Parietal lobe (tissue), 2 donors: Measurements from ENCODE around the gene HTRA1. TPM values are rescaled to one million over a fixed set of nuclear protein-coding genes. Genes with fewer than 3 reads are reported as not detected.

Experiments used
- small RNA-seq: library from RNA; depleted of rRNA; stranded (forward); fragments of <200 nt; gene quantifications from one replicate; pipeline ENCODE3, GENCODE V24; 2014; ENCODE audit warnings: low replicate concordance
- total RNA-seq: library from RNA; depleted of rRNA; stranded (reverse); fragments of >200 nt; gene quantifications from one replicate; pipeline ENCODE4 v1.2.3, GENCODE V29; 2014

HTRA1 gene
- 50.1 TPM for total RNA-seq

DNA sequence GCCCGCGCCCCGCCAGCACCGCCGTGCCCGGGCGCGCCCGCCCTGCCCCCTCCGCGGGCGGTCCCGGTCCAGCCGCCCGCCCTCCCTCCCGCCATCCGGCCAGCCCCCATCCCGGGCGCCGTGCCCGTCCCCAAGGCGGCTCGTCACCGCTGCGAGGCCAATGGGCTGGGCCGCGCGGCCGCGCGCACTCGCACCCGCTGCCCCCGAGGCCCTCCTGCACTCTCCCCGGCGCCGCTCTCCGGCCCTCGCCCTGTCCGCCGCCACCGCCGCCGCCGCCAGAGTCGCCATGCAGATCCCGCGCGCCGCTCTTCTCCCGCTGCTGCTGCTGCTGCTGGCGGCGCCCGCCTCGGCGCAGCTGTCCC is at the start of gene HTRA1:
TSS of gene HTRA1 (plus strand) at position 187 of the 362 bp plus-strand sequence. CDS start at position 287, 100 bp downstream.

GRCh38 chr10:122454603-122455080 is 6.7 kb upstream of the HTRA1 start, which contains the start of gene ARMS2:
ARMS2 (plus strand) TSS chr10:122454653; CDS start chr10:122454728, 75 bp downstream.

DNA sequence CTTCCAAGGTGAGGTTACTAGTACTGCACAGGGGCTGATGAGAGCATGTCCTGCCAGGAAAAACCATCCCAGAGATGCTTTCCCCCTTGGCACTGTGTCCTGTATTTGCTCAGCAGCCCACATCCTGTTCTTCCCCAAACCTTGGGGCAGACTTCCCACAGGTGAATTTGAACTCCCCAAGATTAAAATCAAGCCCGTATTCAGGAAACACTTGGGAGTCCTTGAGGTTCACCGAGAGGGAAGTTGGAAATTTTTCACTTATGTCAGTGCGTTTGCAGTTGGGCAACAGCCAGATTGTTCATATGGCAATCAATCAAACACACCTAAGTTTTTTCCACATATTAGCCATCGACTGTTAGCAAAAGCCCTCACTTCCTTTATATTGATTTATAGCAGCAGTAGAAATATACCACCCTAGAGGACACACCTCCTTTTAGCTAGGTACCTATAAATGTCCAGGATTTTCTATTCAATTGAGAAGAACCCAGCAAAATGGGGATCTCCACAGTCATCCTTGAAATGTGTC is 99.0 kb downstream of the HTRA1 start, which contains the start of gene DMBT1:
TSS of gene DMBT1 (plus strand) at position 476 of the 526 bp plus-strand sequence. CDS start at position 493, 17 bp downstream.

Small RNA genes lying within 50 kb of the gene (small RNA-seq; reads per million reads assigned to genes)
- not detected for gene MIR3941

Other genes starting within 250 kb of the HTRA1 start
- not detected for gene BTBD16, start 190.3 kb upstream of the HTRA1 start, total RNA-seq
- gene PLEKHA1, start 86.8 kb upstream of the HTRA1 start, total RNA-seq, result 47.6 TPM
- gene ARMS2, start 6.9 kb upstream of the HTRA1 start, total RNA-seq, result not detected
- gene DMBT1, start 99.2 kb downstream of the HTRA1 start, total RNA-seq, result under 0.01 TPM
- not detected for gene C10orf120, start 238.3 kb downstream of the HTRA1 start, total RNA-seq